GM18867 (cell line): Measurements from ENCODE around the gene CDV3.
A peak's percentile ranks its signal among the peaks of the same experiment; 100 is the strongest.

ENCODE experiments used
- ATAC-seq: cut with Tn5 transposase; IDR thresholded peaks from one replicate; pipeline ENCODE4 v1.9.1; 2021; ENCODE audit warnings: mild to moderate bottlenecking, moderate library complexity; ENCODE audit not compliant: unreplicated experiment

The CDV3 gene

DNA sequence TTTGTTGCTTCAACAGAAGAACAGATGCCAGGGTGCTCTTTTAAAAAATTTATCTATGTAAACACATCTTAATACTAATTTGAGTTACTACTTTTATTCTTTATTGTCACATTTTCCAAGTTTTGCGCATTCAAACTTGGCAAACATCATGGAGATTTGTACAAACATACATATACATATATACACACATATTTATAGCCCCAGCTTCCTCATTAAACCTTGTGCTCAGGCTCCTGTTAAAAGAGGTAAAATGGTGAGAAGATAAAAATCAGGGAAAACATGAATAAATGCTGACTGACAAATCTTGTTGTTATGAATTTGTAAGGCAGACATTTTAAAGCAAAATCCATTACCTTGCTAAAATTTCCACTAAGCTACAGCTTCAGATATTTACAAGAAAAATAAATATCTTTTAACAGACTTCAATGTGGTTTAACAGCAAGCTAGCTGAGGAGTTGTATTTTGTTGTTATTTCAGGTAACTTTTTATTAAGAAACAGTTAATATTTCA is 27.1 kb downstream of the CDV3 start:
- ATAC-seq: no peak

GRCh38 chr3:133606342-133606741 is 32.9 kb downstream of the CDV3 start:
- no peak for ATAC-seq

DNA sequence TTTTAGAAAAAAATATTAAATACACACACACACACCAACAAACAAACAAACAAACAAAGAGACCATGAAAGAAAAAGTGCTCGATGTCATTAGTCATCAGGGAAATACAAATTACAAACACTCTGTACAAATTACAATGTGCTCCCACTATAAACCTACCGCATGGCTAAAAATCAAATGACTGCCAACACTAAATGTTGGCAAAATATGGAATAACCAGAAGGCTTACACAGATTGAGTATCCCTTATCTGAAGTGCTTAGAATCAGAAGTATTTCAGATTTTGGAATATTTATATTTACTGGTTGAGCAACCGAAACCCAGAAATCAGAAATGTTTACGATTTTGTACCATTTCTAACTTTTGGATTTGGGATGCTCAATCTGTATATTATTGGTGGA is 33.4 kb downstream of the CDV3 start:
- ATAC-seq: no peak

- ATAC-seq: no peak
These were observed 34.3 kb downstream of the CDV3 start for GRCh38 chr3:133607816-133608215.

GRCh38 chr3:133608388-133608787 is 34.9 kb downstream of the CDV3 start:
- ATAC-seq: no peak

DNA sequence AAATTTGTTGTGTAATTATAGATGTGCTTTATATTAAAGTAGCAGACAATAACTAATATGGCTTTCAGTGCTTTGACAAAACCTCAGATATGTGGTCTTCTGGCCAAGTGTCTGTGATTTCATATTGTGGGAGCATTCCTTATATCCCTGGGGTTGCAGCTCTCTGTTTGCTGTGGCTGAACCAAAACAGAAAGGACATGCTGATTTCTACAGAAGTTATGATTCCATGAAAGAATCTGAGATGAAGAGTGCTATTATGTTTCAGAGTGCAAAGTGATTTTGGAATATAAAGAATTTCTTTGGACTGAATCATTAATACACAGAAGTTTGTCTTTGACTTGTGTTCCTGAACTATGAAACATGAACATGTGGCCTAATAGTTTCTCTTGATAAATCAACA is 36.5 kb downstream of the CDV3 start:
- ATAC-seq: no peak

DNA sequence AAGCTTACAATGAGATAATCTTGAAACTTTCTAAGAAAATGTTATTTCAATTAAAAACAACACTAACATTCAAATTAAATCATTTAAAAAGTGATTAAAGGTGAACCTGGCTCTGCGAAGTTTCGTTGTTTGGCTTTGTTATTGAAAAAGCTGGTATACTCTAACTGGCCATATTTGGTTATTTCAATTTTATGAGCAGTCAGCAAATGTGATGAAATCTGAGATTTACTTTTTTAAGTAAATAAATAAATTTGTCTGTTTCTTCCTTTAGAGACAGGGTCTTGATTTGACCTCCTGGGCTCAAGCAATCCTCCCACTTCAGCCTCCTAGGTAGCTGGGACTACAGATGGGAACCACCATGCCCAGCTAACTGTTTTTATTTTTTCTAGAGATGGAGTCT is 38.0 kb downstream of the CDV3 start:
- no peak for ATAC-seq

DNA sequence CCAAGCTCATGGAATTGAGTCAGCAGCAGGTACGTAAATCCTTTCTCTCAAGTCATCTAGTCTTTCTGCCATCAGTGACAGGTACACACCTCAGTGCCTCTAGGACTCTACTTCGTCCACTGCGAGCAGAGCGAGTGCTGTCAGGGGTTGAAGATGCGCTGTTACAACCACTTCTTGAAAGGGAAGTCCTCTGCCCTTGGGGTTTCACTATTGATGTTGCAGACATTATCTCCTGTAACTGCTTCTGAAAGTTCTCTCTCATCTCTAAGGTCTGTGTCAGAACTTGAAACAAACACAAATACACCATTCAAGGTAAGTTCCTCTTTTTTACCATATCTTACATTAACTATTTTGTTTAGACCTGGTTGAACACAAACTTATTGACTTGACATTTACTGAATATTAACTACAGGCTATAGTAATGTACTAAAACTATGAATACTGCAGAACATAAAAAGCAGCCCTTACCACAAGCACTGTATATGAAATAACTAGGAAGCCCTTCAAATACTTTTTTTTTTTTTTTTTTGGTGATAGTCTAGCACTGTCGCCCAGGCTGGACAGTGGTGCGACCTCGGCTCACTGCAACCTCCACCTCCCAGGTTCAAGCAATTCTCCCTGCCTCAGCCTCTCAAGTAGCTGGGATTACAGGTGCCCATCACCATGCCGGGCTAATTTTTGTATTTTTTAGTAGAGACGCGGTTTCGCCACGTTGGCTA is 46.7 kb downstream of the CDV3 start:
- peak; percentile 99 for ATAC-seq

DNA sequence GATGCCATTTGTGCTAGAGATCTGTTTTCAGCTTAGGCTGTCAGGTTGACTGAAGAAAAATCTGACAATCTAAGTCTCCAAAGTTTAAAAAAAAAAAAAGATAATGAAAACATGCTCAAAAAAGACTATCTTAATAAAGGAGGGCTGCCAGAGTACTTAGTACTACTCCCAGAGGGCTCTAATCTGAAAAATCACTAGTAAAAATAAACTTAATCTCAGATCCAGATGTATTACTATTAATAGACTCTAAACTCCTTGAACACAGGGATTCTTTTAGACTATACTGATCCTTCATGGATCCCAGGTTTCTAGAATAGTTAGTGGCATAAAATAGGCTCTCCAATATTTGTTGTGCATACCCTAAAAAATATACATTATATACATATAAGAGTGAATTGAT is 54.3 kb downstream of the CDV3 start:
- no peak for ATAC-seq

DNA sequence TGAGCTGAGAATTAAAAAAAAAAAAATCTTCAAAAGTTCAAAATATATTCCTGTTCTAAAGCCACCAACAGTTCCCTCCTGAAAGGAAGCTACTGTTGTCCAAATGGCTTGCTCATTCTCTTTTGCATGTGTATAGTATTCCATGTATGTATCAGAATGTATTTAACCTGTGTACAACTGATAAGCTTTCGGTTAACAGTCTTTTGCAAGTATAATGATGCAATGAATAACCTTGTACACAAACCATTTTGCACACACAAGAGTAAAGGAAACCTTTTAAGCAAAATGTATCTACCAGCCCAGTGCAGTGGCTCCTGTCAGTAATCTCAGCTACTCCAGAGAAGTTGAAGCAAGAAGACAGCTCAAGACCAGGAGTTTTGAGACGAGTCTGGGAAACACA is 55.7 kb downstream of the CDV3 start:
- ATAC-seq: no peak

GRCh38 chr3:133633439-133633838 is 60.0 kb downstream of the CDV3 start:
- no peak for ATAC-seq
